ELR (cell line): ENCODE results near the gene EVA1A.
A peak's percentile ranks its signal among the peaks of the same experiment; 100 is the strongest.
"Not testable (repeated sequence)": the region's sequence is repeated elsewhere in the genome, so short reads cannot be mapped to it uniquely, and the experiment has no call there.

Experiments
- DNase-seq: peaks from one replicate; pipeline ENCODE4 v3.0.0-alpha.2; 2015; ENCODE audit warnings: low read depth

The EVA1A gene

DNA sequence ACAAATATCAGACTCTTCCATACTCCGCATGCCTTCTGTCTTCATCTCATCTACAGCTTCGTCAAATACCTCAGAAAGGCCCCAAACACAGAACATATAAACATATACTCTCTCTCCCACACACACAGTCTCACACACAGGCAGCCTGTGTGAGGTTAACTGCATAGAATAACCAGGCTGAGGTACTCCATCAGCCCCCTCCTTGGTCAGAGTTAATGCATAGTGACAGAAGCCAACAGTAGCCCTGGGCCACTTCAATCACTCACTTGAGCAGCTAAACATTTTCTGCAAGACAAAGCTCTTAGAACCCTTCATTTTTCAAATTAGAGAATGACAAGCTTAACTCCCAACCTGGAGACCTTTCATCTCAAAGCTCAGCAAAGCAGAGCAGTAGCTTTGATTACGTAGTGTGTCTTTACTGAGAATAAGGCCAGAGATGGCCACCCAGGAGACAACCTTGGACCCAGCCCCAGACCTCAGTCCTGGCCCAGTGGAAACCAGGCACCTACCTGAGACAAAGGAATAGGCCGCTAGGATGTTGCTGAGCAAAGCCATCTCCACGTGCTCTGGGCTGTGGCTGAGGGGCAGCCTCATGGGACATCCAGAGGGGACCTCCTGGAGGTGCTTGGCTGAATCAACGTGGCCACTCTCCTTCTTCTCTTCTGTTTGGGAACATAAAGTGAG is 43.0 kb downstream of the EVA1A start:
- no peak for DNase-seq

DNA sequence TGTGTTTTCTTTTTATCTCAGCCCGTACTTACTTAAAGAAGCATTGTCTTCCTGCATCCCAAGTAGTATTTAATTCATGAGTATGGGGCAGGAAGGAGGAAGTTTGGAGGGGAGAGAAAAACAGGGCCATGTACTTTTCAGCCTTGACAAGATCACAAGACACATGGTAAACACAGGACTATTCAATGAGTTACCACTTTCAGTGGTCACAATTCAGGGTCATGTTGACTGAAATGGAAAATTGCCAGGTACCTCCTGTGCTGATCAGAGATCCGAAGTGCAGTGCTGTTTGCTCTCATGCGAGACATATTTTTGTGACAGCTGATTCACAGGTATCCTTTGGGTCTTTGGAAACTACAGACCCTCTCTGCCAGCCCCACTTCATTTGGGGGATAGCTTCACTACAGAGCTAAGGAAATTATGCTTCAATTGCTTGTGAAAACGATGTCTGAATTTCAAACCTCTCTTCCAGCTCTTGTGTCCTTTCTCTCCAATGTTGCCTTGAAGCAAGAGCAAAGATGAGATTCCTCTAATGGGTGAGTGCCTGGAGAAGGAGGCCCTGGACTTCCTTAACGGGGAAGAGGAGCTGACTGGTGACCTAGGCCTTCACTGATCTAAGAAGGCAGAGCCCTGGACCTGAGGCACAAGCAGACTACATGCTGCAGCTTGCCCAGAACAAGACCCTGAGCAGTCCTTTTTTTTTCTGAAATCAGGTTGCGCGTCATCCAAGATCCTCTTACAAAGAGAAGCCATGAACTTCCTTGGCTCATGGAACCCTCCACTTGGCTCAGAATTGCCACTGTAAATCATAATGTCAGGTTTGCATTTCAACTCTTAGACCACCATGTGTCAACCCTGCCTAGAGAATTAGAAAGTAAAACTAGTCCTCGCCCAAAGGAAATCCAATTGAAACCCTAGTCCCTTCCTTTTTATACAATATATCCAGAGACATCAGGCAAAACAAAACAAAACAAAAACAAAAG is 44.1 kb downstream of the EVA1A start:
- no peak for DNase-seq

DNA sequence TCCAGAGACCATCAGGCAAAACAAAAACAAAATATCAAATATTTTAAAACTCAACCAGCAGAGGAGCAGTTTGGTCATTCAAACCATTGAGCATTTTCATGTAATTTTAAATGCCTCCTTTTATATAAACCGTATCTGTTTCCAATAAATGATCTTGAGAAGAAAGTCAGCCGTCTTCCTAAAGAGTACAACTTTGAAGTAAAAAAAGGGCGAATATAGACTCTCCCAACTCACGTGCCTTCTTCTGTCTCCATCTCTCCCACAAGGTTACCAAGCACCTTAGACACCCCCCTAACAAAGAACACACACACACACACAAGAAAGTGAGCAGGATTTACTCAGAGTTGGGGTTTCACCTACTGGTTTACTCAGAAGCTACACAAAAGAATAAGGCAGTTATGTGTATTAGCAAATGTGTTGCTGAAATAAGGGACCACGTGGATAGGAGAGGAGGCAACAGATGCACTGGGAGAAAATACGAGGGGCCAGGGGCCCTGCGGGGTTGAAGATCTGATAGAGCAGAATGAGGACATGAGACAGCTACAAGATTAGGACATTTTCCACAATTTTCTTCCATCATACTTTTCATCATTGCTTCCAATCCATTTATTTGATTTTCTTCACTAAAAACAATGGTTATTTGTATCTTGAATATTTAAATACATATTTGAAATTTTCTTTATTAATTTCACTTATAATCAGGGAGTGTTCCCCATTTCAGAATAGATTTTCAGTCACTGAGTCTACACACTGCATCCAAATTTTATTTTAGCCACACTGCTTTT is 45.0 kb downstream of the EVA1A start:
- no peak for DNase-seq

DNA sequence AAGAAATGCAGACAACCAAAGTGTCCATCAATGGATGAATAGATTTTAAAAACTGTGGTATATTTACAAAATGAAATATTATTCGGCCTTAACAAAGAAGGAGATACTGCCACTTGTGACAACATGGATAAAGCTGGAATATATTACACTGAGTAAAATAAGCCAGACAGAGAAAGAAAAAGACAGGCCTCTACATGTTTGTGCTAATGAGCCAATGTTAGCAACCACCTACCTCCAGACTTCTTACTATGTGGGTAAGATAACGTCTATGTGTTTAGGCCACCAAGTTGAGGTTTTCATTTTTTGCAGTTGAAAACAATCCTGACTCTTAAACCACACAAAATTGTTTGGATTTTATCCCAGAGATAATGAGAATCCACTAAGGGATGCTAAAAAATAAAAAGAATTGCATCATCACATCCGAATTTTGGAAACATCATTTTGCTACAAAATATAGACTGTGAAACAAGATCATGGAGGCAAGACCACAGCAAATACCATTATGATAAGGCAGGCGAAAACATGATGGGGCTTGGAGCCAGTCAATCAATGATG is 47.0 kb downstream of the EVA1A start:
- DNase-seq = no peak

DNA sequence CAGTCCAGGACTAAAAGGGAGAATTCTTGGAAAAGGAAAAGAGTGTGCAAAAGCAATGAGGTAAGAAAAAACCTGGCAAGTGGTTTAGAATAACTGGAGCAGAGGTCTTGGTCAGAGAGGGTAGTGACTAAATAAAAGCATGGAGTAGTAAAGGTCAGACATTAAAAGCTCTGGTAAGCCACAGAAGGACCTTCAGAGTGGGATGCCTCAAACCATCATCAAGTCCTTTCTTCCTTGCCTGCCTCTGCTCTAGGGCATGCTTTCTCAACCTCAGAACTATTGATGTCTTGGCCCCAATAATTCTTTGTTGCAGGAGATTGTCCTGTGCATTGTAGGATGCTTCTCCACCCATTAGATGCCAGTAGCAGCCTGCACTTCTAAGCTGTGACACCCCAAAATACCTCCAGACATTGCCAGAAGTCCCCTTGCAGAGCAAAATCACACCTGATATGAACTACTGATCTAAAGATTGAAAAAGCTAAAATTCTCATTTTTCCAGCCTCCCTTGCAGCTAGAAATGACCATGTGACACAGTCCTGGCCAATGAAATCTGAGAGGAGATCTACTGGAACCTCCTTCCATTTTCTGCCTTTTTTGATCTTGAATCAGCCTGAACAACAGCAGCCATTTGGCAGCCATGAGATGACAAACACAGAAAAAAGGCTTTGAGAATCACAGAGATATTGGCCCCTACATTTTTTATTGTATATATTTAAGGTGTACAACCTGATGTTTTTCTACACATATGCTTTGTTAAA is 48.1 kb downstream of the EVA1A start:
- DNase-seq = no peak

DNA sequence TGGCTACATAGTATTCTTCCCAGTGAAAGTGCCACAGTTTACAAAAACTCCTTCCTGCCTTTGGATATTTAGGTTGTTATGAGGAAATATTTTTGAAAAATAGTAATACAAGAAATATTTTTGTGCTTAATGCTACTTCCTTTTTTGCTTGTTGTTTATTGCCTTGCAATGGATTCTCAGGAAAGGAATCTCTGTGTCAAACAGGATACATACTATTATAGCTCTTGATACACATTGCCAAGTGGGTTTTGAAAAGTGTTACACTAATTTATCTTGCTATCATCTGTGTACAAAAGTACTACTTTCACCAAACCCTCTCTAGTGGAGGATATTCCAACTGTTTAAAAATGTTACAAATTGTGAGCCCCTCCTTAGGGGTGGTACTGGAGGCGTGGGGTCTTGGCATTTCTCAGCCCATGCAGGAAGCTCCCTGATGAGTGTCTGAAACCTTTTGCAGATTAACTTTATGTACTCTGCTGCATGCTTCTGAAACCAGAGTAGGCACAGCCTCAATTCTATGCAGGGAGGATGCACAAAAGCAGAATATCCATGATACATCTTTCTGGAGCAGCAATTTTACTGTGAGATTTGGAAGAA is 54.5 kb downstream of the EVA1A start:
- no peak for DNase-seq

DNA sequence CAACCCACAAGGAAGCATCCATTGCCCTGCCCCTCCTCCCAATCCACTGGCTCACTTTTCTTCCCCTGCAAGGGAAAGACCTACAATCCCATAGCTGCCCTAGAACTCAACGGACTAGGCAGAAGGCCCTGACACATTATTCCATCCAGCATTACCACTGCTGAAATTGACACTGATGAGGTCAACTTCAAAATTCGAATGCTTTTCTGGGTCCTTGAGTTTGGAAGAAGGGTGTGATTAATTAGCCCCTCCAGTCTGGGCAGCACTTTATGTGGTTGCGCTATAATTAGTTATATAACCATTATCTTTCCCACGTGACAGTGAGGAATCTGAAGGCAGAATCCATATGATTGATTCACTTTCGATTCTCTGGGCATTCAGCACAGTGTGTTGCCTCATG is 55.7 kb downstream of the EVA1A start:
- no peak for DNase-seq

DNA sequence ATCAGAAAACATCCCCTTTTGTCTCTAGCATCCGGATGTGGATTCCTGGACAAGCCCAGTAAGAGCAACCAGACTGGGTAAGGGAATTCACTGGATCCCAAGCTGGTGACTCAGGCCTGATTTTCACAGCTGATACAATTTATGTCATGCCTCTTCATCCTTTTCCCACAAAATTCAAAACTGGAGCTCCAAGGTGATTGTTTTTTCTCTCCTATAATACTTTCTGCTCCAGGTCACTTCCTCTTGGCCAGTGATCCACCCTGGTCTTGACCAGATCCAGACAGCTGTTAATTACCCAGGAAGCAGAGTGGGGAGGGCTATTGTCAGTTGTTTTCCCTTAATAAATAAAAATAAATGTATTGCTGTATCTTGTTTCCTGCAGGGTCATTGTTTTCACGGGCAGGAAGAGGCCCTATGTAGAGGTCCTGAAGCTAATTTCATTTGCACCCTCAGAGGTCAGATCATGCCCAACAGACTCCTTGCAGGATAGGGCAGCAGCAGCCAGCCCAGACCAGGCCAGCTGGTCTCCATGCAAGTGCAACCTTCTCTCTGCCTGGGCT is 57.6 kb downstream of the EVA1A start:
- DNase-seq = peak; percentile 96

DNA sequence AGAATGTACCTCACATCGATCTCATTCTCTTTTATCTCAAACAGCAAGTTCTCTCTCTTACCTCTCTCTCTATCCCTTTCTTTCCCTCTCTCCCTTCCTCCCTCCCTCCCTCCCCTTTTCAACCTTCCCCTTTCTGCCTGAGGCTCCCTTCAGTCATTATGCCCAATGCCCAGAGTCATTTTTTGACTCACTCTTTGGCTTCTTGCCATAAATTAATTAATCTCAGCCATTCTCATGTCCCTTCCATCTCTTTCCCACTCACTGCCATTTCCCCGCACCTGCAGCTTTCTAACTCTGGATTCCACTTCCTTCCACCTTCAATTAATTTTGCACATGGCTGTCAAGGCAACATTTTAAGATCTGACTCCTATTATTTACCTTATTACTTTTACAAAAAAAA is 60.1 kb downstream of the EVA1A start:
- peak; percentile 76 for DNase-seq

DNA sequence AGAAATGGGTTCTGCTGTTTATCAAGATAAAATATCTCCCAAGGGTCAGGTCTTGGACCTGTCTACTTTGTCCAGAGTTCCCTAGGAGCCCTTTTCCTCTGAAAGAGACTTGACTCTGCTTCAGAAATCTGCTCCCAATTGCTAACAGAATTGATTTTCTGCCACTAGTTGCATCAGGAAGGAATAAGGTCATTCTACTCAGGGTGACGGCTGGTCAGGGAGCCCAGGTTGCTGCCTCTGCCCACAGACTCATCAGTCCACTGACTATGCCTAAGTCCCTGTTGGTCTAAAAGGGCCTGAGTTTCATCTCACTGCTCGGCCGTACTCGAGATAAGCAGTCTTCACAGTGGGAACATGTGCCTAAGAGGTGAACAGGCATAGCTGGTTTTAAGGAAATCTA is 61.2 kb downstream of the EVA1A start:
- no peak for DNase-seq

DNA sequence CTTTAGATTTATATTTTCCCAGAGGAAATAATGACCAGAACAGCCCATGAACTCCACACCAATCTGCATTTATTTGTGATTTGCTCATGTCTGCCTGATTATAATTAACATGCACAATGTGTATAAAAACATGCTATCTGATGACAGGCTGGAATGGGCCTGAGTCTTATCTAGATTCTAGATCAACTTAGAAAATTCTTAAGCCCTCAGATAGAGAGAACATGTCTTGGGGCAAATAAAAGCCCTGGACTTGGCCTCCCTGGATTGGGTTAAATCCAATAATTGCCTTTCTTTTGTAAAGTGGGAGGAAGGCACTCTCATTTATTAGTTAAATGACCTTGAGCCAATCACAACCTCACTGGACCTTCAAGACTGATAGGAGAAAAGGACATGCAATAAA is 61.8 kb downstream of the EVA1A start:
- DNase-seq = no peak

DNA sequence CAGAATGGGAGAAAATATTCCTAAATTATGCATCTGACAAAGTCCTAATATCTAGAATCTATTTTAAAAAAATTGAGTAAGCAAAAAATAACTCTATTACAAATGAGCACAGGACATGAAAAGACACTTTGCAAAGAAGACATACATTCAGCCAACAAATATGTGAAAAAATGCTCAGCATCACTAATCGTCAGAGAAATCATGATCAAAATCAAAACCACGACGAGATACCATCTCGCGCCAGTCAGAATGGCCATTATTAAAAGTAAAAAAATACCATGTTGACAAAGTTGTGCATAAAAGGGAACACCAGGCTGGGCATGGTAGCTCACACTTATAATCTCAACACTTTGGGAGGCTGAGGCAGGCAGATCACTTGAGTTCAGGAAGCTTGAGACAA is 63.5 kb downstream of the EVA1A start:
- DNase-seq = peak; percentile 38

DNA sequence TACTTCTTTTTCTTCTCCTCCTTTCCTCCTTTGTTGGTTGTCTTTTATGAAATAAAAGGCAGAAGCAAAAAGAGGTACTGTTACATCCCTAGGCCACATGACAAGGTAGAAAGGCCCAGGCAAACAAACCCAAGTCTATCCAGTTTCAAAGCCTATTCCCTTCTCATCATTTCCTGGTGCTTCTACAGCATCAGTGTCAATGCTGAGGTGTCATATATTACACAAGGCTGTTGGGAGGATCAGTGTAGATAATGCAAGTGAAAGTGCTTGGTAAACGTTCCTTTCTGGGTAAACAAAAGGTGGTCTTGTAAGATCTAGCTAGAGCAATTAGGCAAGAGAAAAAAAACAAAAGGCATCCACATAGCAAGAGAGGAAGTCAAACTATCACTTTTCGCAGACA is 64.9 kb downstream of the EVA1A start:
- DNase-seq = no peak

DNA sequence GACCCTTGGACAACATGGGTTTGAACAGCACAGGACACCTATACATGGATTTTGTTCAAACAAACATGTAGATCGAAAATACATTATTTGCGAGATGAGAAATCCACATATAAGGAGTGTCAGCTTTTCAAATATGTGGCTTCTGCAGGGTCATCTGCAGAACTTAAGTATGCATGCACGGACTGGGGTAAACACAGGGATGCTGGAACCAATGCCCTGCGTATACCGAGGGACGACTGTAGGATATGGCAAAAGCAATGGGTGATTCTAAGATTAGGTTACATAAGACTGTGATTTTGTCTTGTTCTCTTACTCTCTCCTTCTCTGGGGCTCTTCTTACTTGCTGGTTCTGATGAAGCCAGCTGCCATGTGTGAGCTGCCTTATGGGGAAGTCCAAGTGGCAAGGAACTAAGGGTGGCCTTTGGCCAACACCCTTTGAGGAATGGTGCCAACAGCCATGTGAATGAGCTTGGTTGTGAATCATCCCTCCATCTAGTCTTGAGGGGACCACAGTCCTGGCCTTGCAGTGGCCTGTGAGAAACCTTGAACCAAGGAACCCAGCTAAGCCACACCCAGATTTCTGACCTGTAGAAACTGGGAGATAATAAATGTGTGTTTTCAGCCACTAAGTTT is 66.5 kb downstream of the EVA1A start:
- no peak for DNase-seq

DNA sequence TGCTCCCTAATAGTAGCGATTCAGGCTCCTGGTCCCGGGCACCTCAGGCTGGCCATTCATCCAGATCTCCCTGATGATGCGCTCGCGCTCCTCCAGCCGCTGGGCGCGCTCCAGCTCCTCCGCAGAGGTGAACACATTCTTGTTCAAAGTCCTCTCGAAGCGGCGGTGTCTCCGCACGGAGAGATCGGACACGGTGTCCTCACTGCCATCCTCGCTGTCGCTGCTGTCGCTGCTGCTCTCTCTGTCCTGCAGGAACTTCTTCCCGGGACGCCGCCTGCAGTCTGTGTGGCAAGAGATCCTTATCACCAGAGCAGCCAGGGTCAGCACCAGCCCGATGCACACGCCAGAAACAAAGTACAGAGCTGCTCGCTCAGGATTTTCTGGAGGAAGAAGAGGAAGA is 67.5 kb downstream of the EVA1A start:
- DNase-seq = no peak

DNA sequence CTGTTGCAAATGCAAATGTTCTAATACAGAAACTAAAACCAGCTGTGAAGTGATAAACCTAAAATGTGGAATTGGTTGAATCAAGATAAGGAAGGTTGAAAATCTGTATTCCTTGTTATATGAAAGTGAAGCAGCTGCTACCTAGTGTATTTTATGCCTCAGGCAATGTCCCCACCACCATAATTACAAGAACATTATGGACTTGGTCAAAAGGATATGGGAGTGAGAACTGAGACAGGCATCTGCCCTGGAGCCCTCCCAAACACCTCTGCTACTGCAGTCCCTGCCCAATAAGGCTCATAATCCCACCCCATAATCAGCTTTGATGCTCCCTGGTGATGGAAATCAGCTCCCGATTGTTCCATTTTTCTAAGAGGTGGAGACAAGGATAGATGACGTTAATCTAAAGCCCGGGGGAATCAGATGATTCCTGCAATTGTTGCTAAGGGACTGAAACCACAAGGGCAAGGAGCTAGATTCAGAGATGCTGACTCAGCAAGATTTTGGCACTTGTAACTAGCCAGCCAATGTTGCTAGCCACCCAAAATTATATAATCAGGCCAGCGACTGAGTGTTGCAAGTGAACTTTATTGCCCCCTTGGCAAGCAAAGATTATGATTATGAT is 69.5 kb downstream of the EVA1A start:
- no peak for DNase-seq

DNA sequence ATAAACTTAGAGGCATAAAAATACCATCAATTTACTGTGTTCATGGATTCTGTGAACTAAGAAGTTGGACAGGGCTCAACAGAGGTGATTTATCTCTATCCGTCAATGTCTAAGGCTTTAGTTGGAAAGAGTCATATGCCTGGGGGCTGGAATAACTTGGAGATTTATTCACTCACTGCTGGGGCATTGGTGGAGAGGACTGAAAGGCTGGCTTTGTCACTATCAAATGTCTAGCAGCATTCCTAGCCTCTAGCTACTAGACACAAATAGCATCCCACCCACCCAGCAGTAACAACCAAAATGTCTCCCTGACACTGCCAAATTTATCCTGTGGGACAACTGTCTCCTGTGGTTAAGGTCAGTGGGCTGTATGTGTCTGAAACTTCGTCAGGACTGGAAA is 71.0 kb downstream of the EVA1A start:
- DNase-seq = no peak

DNA sequence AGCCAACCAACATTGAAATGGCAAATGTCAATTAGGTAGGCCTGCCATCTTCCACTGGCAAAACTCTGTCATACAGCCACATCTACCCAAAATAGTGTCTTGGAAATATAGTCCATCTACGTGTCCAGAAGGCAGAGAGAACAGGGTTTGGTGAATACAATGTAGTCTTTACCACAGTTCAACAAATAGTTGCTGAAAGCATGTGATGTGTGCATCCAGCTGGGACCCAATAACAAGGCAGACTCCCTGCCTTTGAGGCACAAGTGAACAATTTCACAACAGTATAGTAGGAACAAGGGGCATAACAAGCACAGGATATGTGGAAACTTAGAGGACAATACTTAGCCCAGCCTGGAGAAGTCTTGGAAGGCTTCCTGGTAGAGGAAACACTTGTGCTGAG is 72.6 kb downstream of the EVA1A start:
- DNase-seq = no peak

DNA sequence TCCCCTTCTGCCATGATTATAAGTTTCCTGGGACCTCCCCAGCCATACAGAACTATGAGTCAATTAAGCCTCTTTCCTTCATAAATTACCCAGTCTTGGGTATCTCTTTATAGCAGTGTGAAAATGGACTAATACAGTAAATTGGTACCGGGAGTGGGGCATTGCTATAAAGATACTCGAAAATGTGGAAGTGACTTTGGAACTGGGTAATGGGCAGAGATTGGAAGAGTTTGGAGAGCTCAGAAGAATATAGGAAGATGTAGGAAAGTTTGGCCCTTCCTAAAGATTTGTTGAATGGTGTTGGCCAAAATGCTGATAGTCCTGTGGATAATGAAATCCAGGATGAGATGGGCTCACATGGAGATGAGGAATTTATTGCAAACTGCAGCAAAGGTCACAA is 74.0 kb downstream of the EVA1A start:
- DNase-seq = not testable (repeated sequence)

DNA sequence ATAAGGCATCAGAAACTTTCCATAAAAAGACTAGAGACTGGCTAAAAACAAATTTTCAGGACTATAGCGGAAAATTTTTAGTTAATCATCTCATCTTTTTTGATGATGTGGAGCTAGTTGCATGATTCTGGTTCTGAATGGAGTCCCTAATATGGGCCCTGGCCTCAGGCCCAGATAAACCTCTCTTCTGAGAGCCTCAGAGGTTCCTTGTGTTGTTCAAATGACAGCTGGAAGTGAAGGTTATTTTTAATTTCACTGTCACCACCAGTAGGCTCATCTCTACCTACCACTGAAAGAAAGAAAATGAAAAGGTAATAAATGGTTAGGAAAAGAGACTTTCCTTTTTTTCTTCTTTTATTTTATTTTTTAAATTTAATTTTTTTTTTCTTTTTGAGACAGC is 75.9 kb downstream of the EVA1A start:
- no peak for DNase-seq
